Endothelial cell of umbilical vein (primary cell): Measurements from ENCODE around the gene UBE3A.

Source experiments
- EZH2 ChIP-seq: IDR thresholded peaks from 2 replicates; pipeline ENCODE4 v1.6.1; 2012; ENCODE audit warnings: borderline replicate concordance, low read depth, mild to moderate bottlenecking, moderate library complexity, low read length, inconsistent platforms; ENCODE audit not compliant: severe bottlenecking
- GATA2 ChIP-seq: IDR thresholded peaks from 2 replicates; pipeline ENCODE4 v1.7.0; 2011; ENCODE audit warnings: low read depth, mild to moderate bottlenecking, moderate library complexity, mixed read lengths, low read length; ENCODE audit not compliant: insufficient read length, insufficient read depth
- JUN ChIP-seq: IDR thresholded peaks from 2 replicates; pipeline ENCODE4 v1.6.1; 2011; ENCODE audit warnings: borderline replicate concordance, low read depth; ENCODE audit not compliant: insufficient read length, insufficient read depth
- POLR2A ChIP-seq: IDR thresholded peaks from 2 replicates; pipeline ENCODE4 v1.6.1; 2012; ENCODE audit warnings: low read depth, mild to moderate bottlenecking, control low read depth, low read length
- POLR2AphosphoS5 ChIP-seq: IDR thresholded peaks from 2 replicates; pipeline ENCODE4 v1.6.1; 2012; ENCODE audit warnings: low read depth, mild to moderate bottlenecking, control low read depth, low read length, moderate library complexity; ENCODE audit not compliant: insufficient read depth
- TF ChIP-seq, protein P1 (sequence below), 2 donors: IDR thresholded peaks; 1 replicate in 1 of 2; 2 replicates in 1 of 2; pipeline ENCODE4 v1.5.1; 2011; ENCODE audit warnings: low read length in 2 of 2, mild to moderate bottlenecking in 2 of 2, moderate library complexity in 2 of 2, control low read depth in 1 of 2, inconsistent platforms in 1 of 2, low read depth in 1 of 2; ENCODE audit not compliant: insufficient read depth in 1 of 2; ENCODE audit errors: extremely low read depth in 1 of 2
- TF ChIP-seq, protein P2 (sequence below): IDR thresholded peaks from 2 replicates; pipeline ENCODE4 v1.6.1; 2011; ENCODE audit not compliant: insufficient read depth, insufficient read length

DNA sequence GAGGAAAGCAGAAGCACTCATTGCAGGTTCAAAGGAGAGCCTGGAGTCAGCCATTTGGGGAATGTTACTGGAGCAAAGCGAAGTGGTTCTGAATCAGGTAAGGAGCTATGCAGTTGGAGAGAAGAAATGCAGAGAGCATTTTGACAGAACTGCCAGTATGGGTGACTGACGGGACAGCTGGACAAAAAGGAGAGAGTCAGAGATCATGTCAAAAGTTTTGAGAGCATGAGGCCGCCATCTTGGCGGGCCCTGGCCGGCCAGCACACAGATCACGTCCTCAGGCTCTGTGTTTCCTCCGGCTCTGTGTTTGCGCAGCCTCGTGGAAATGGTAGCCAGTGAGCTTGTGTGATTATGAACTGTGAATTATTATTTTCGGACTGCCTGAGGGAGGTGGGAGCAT lies 29.8 kb upstream of the UBE3A start:
- TF ChIP-seq, protein P1, sequence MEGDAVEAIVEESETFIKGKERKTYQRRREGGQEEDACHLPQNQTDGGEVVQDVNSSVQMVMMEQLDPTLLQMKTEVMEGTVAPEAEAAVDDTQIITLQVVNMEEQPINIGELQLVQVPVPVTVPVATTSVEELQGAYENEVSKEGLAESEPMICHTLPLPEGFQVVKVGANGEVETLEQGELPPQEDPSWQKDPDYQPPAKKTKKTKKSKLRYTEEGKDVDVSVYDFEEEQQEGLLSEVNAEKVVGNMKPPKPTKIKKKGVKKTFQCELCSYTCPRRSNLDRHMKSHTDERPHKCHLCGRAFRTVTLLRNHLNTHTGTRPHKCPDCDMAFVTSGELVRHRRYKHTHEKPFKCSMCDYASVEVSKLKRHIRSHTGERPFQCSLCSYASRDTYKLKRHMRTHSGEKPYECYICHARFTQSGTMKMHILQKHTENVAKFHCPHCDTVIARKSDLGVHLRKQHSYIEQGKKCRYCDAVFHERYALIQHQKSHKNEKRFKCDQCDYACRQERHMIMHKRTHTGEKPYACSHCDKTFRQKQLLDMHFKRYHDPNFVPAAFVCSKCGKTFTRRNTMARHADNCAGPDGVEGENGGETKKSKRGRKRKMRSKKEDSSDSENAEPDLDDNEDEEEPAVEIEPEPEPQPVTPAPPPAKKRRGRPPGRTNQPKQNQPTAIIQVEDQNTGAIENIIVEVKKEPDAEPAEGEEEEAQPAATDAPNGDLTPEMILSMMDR (IDR thresholded peaks at IDR 0.05; ENCODE audit: extremely low read depth in 1 of 2, insufficient read depth in 1 of 2, low read depth in 1 of 2, low read length in 2 of 2): no peak
- TF ChIP-seq POLR2A (no peak), EZH2 (no peak), POLR2AphosphoS5 (no peak), JUN (no peak), GATA2 (no peak)
- TF ChIP-seq, protein P2, sequence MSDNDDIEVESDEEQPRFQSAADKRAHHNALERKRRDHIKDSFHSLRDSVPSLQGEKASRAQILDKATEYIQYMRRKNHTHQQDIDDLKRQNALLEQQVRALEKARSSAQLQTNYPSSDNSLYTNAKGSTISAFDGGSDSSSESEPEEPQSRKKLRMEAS: no peak
